Upper lobe of left lung (tissue), 4 donors: ENCODE results near the gene DPP9.

ENCODE experiments used
- POLR2A ChIP-seq, 4 donors: fragments of 450-650 bp; IDR thresholded peaks; one replicate each; pipeline ENCODE4 v1.5.1; 2016 to 2017; ENCODE audit warnings: antibody characterized with exemption in 4 of 4, mild to moderate bottlenecking in 2 of 4
- TF ChIP-seq, protein P1 (sequence below), 6 experiments: fragments of 450-650 bp in 4 of 6; fragments of 200-600 bp in 2 of 6; sonication (generic) in 2 of 6; IDR thresholded peaks; one replicate each; pipeline ENCODE4 v1.5.1; 2016 to 2019; ENCODE audit warnings: antibody characterized with exemption in 6 of 6

DNA sequence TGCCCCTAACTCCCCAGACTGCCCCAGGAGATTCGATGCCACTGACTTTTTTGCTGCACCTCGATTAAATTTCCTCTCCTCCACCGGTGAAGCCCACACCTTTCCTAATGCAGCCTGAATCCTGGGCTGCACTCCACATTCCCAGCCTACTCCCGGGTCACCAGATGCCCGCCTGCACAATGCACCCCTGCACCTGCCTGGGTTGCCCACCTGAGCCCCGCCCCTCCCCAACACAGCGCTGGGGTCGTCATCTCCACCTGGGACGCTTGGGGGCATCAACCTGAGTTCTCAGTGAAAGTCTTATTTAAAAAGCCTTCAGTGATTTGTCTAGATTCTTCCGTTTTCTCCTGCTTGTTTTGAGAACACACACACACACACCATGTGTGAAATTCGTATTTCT is 24.5 kb upstream of the DPP9 start:
- TF ChIP-seq, protein P1, sequence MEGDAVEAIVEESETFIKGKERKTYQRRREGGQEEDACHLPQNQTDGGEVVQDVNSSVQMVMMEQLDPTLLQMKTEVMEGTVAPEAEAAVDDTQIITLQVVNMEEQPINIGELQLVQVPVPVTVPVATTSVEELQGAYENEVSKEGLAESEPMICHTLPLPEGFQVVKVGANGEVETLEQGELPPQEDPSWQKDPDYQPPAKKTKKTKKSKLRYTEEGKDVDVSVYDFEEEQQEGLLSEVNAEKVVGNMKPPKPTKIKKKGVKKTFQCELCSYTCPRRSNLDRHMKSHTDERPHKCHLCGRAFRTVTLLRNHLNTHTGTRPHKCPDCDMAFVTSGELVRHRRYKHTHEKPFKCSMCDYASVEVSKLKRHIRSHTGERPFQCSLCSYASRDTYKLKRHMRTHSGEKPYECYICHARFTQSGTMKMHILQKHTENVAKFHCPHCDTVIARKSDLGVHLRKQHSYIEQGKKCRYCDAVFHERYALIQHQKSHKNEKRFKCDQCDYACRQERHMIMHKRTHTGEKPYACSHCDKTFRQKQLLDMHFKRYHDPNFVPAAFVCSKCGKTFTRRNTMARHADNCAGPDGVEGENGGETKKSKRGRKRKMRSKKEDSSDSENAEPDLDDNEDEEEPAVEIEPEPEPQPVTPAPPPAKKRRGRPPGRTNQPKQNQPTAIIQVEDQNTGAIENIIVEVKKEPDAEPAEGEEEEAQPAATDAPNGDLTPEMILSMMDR (IDR thresholded peaks at IDR 0.05), result no peak
- no peak for TF ChIP-seq POLR2A (IDR thresholded peaks at IDR 0.05)
